H9 (cell line): ENCODE measurements around the gene TTLL3. TPM values are rescaled to one million over a fixed set of nuclear protein-coding genes. Genes with fewer than 3 reads are reported as not detected.

Source experiments
- DNase-seq: peaks from one replicate; pipeline ENCODE4 v3.0.0-alpha.2; 2017
- H2AFZ ChIP-seq: one replicate; pipeline ENCODE4 v1.6.1; 2013; ENCODE audit warnings: mild to moderate bottlenecking, low read length, control low read depth, moderate library complexity
- H2AK5ac ChIP-seq: 2 replicates; pipeline ENCODE4 v1.6.1; 2013; ENCODE audit warnings: low read length, control low read depth, mixed read lengths; ENCODE audit not compliant: insufficient read length
- H2BK120ac ChIP-seq: one replicate; pipeline ENCODE4 v1.6.1; 2013; ENCODE audit warnings: low read depth, mild to moderate bottlenecking, low read length, control low read depth, inconsistent platforms; ENCODE audit not compliant: poor library complexity, severe bottlenecking
- H2BK12ac ChIP-seq: 2 replicates; pipeline ENCODE4 v1.6.1; 2013; ENCODE audit warnings: low read length, control low read depth, mixed read lengths, low read depth; ENCODE audit not compliant: insufficient read length
- H2BK15ac ChIP-seq: 2 replicates; pipeline ENCODE4 v1.6.1; 2013; ENCODE audit warnings: low read depth, low read length, control low read depth
- H2BK20ac ChIP-seq: one replicate; pipeline ENCODE4 v1.6.1; 2013; ENCODE audit warnings: low read depth, mild to moderate bottlenecking, low read length, control low read depth, inconsistent platforms; ENCODE audit not compliant: poor library complexity, severe bottlenecking
- H2BK5ac ChIP-seq: 2 replicates; pipeline ENCODE4 v1.6.1; 2013; ENCODE audit warnings: low read length, control low read depth, mixed read lengths; ENCODE audit not compliant: insufficient read length
- H3K14ac ChIP-seq: 2 replicates; pipeline ENCODE4 v1.6.1; 2013; ENCODE audit warnings: low read length, control low read depth; ENCODE audit not compliant: insufficient read depth
- H3K18ac ChIP-seq: 2 replicates; pipeline ENCODE4 v1.6.1; 2013; ENCODE audit warnings: low read depth, mild to moderate bottlenecking, mixed read lengths, low read length, control low read depth; ENCODE audit not compliant: insufficient read length
- H3K23ac ChIP-seq: 2 replicates; pipeline ENCODE4 v1.6.1; 2013; ENCODE audit warnings: low read length, control low read depth, mixed read lengths, low read depth; ENCODE audit not compliant: insufficient read length
- H3K23me2 ChIP-seq: 2 replicates; pipeline ENCODE4 v1.6.1; 2013; ENCODE audit warnings: low read depth, mild to moderate bottlenecking, mixed read lengths, low read length, control low read depth; ENCODE audit not compliant: insufficient read length, poor library complexity, severe bottlenecking
- H3K27ac ChIP-seq: 2 replicates; pipeline ENCODE4 v1.5.1; 2013; ENCODE audit warnings: low read length, control low read depth, mixed read lengths, low read depth; ENCODE audit not compliant: insufficient read length
- H3K27me3 ChIP-seq: 2 replicates; pipeline ENCODE4 v1.6.1; 2013; ENCODE audit warnings: low read length, control low read depth, inconsistent platforms; ENCODE audit not compliant: insufficient read depth
- H3K4ac ChIP-seq: 2 replicates; pipeline ENCODE4 v1.6.1; 2013; ENCODE audit warnings: low read depth, mild to moderate bottlenecking, control low read depth, inconsistent platforms, low read length, moderate library complexity
- H3K4me1 ChIP-seq: 2 replicates; pipeline ENCODE4 v1.6.1; 2013; ENCODE audit warnings: low read length, control low read depth, inconsistent platforms; ENCODE audit not compliant: insufficient read depth
- H3K4me2 ChIP-seq: 2 replicates; pipeline ENCODE4 v1.6.1; 2013; ENCODE audit warnings: low read length, control low read depth, mixed read lengths; ENCODE audit not compliant: insufficient read length, insufficient read depth
- H3K56ac ChIP-seq: 2 replicates; pipeline ENCODE4 v1.6.1; 2013; ENCODE audit warnings: low read depth, mild to moderate bottlenecking, mixed read lengths, low read length, control low read depth; ENCODE audit not compliant: insufficient read length
- H3K79me1 ChIP-seq: 2 replicates; pipeline ENCODE4 v1.6.1; 2013; ENCODE audit warnings: low read depth, mild to moderate bottlenecking, moderate library complexity, low read length, control low read depth, inconsistent platforms; ENCODE audit not compliant: insufficient read depth, poor library complexity, severe bottlenecking
- H3K79me2 ChIP-seq: 2 replicates; pipeline ENCODE4 v1.6.1; 2013; ENCODE audit warnings: low read length, control low read depth, inconsistent platforms; ENCODE audit not compliant: insufficient read depth
- H3K9ac ChIP-seq: 2 replicates; pipeline ENCODE4 v1.6.1; 2013; ENCODE audit warnings: low read length, control low read depth, mixed read lengths; ENCODE audit not compliant: insufficient read length; ENCODE audit errors: extremely low read depth
- H3K9me3 ChIP-seq: one replicate; pipeline ENCODE4 v1.6.1; 2013; ENCODE audit warnings: low read depth, low read length, inconsistent platforms; ENCODE audit not compliant: control insufficient read depth
- H3T11ph ChIP-seq: one replicate; pipeline ENCODE4 v1.6.1; 2013; ENCODE audit warnings: mild to moderate bottlenecking, low read length, control low read depth, inconsistent platforms
- H4K20me1 ChIP-seq: one replicate; pipeline ENCODE4 v1.6.1; 2013; ENCODE audit not compliant: control insufficient read depth, insufficient read length, insufficient read depth
- H4K5ac ChIP-seq: 2 replicates; pipeline ENCODE4 v1.6.1; 2013; ENCODE audit warnings: low read depth, mild to moderate bottlenecking, mixed read lengths, low read length, control low read depth; ENCODE audit not compliant: insufficient read length
- H4K8ac ChIP-seq: replicated peaks from 2 replicates; pipeline ENCODE4 v1.6.1; 2013; ENCODE audit warnings: low read length, control low read depth, mixed read lengths, low read depth; ENCODE audit not compliant: insufficient read length
- H4K91ac ChIP-seq: 2 replicates; pipeline ENCODE4 v1.6.1; 2013; ENCODE audit warnings: low read depth, mild to moderate bottlenecking, moderate library complexity, mixed read lengths, low read length, control low read depth; ENCODE audit not compliant: insufficient read length
- H3K27ac Mint-ChIP-seq, 3 experiments: 2 replicates in 2 of 3; 3 replicates in 1 of 3; pipeline ENCODE4 v1.8.0; 2020 to 2021; ENCODE audit warnings: mixed read lengths in 3 of 3, mild to moderate bottlenecking in 1 of 3, moderate library complexity in 1 of 3
- H3K27me3 Mint-ChIP-seq: 2 replicates; pipeline ENCODE4 v1.8.0; 2021; ENCODE audit warnings: low read depth, mild to moderate bottlenecking, moderate library complexity, mixed read lengths
- H3K36me3 Mint-ChIP-seq, 3 experiments: 2 replicates in 2 of 3; 3 replicates in 1 of 3; pipeline ENCODE4 v1.8.0; 2020 to 2021; ENCODE audit warnings: low read depth in 3 of 3, mixed read lengths in 3 of 3; ENCODE audit not compliant: insufficient read depth in 1 of 3
- H3K4me1 Mint-ChIP-seq, 2 experiments: 2 replicates each; pipeline ENCODE4 v1.8.0; 2020; ENCODE audit warnings: mixed read lengths in 2 of 2
- H3K4me3 Mint-ChIP-seq, 2 experiments: 2 replicates in 1 of 2; 3 replicates in 1 of 2; pipeline ENCODE4 v1.8.0; 2020 to 2021; ENCODE audit warnings: mild to moderate bottlenecking in 2 of 2, mixed read lengths in 2 of 2, moderate library complexity in 1 of 2
- H3K9me3 Mint-ChIP-seq, 2 experiments: 2 replicates in 1 of 2; 3 replicates in 1 of 2; pipeline ENCODE4 v1.8.0; 2020; ENCODE audit warnings: mild to moderate bottlenecking in 2 of 2, mixed read lengths in 2 of 2, moderate library complexity in 1 of 2
- WGBS: extraction: QIAGEN DNeasy Blood & Tissue Kit; methylation state at CpG from one replicate; pipeline ENCODE4 v1.1.7; 2013; ENCODE audit warnings: missing lambda C conversion rate, low lambda C conversion rate, mixed read lengths; ENCODE audit not compliant: insufficient read length; ENCODE audit errors: extremely low coverage; 5-methylcytosine and 5-hydroxymethylcytosine counted together
- total RNA-seq: library from RNA; stranded (reverse); gene quantifications from 2 replicates; pipeline ENCODE4 v1.2.1, GENCODE V29; 2021
- TF ChIP-seq, protein P1 (sequence below): fragments of 200-600 bp; sonication (generic); conservative IDR thresholded peaks from 3 replicates; pipeline ENCODE4 v1.8.0; 2021; ENCODE audit warnings: antibody characterized with exemption, mild to moderate bottlenecking

Gene TTLL3
- total RNA-seq, 1 experiment from 2014 or later, result 14.4 TPM

DNA sequence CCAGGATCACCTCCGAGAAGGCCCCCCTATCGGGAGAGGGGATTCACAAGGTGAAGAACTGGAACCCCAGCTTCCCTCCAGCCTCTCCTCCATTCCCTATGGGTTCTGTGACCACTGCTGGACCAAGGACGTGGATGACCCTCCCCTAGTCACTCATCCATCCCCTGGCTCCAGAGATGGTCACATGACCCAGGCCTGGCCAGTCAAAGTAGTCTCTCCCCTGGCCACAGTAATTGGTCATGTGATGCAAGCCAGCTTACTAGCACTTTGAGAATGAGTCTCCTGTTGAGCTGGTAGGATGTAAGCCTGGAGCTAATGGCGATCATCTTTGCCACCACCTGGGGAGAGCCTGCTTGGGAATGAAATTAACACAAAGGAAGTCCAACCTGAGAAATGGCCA lies 44.2 kb upstream of the TTLL3 start:
- H3K4ac ChIP-seq, result no peak overlapping the region
- H2AK5ac ChIP-seq, result no peak overlapping the region
- Mint-ChIP-seq H3K4me3 (no peak overlapping the region), H3K9me3 (no peaks in the 10 kb centered on the region), H3K27ac (no peak overlapping the region), H3K4me1 (peaks cover 21 to 32% of the 10 kb centered on the region in 2 experiments), H3K36me3 (peaks cover 3 to 25% (median 7%) of the 10 kb centered on the region in 3 experiments; a peak in 6 of 7 replicates), H3K27me3 (peaks cover 38% of the 10 kb centered on the region)
- H3K4me1 ChIP-seq, result no peaks in the 10 kb centered on the region
- no peak overlapping the region for H3K27ac ChIP-seq
- H3T11ph ChIP-seq, result no peak overlapping the region
- H3K9ac ChIP-seq, result no peak overlapping the region
- no peaks in the 10 kb centered on the region for H3K23me2 ChIP-seq
- H3K4me2 ChIP-seq, result no peak overlapping the region
- H3K79me1 ChIP-seq, result no peaks in the 10 kb centered on the region
- no peak overlapping the region for H2BK20ac ChIP-seq
- no peaks in the 10 kb centered on the region for H4K20me1 ChIP-seq
- no peak overlapping the region for H3K56ac ChIP-seq
- H2BK5ac ChIP-seq, result no peak overlapping the region
- no peak overlapping the region for H2AFZ ChIP-seq
- no peak overlapping the region for H3K18ac ChIP-seq
- H3K27me3 ChIP-seq, result no peaks in the 10 kb centered on the region; the same call in 1 of the 2 replicates
- H4K8ac ChIP-seq, result no peak overlapping the region
- no peaks in the 10 kb centered on the region for H3K79me2 ChIP-seq
- no peak overlapping the region for H2BK120ac ChIP-seq
- no peak overlapping the region for H3K14ac ChIP-seq
- WGBS, result no CpG with 5 or more reads among the region's 4 CpGs
- peak; percentile 64 for DNase-seq
- H2BK15ac ChIP-seq, result no peak overlapping the region
- H4K91ac ChIP-seq, result no peak overlapping the region
- no peak overlapping the region for H3K23ac ChIP-seq
- TF ChIP-seq, protein P1, sequence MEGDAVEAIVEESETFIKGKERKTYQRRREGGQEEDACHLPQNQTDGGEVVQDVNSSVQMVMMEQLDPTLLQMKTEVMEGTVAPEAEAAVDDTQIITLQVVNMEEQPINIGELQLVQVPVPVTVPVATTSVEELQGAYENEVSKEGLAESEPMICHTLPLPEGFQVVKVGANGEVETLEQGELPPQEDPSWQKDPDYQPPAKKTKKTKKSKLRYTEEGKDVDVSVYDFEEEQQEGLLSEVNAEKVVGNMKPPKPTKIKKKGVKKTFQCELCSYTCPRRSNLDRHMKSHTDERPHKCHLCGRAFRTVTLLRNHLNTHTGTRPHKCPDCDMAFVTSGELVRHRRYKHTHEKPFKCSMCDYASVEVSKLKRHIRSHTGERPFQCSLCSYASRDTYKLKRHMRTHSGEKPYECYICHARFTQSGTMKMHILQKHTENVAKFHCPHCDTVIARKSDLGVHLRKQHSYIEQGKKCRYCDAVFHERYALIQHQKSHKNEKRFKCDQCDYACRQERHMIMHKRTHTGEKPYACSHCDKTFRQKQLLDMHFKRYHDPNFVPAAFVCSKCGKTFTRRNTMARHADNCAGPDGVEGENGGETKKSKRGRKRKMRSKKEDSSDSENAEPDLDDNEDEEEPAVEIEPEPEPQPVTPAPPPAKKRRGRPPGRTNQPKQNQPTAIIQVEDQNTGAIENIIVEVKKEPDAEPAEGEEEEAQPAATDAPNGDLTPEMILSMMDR, result no peak
- no peak overlapping the region for H4K5ac ChIP-seq
- no peak overlapping the region for H2BK12ac ChIP-seq
- no peaks in the 10 kb centered on the region for H3K9me3 ChIP-seq
